Naive thymus-derived CD4-positive, alpha-beta T cell (primary cell): Measurements from ENCODE around the gene BCL2L13. TPM values are rescaled to one million over a fixed set of nuclear protein-coding genes. Genes with fewer than 3 reads are reported as not detected.
"Not testable (repeated sequence)": the region's sequence is repeated elsewhere in the genome, so short reads cannot be mapped to it uniquely, and the experiment has no call there.

ENCODE experiments used
- ATAC-seq: fragments of 150-1000 bp; cut with Tn5 transposase; 2 replicates; pipeline ENCODE4 v1.10.0; 2021; ENCODE audit warnings: mild to moderate bottlenecking, moderate library complexity
- CTCF ChIA-PET: fragments of 350-600 bp; sonication (Branson Sonifier 250); formaldehyde crosslinking; loops from one replicate; lab custom pipeline; 2021; ENCODE audit warnings: antibody characterized with exemption; lab: Charles Lee
- POLR2A ChIA-PET: fragments of 350-600 bp; sonication (Branson Sonifier 250); formaldehyde crosslinking; loops from one replicate; lab custom pipeline; 2021; ENCODE audit warnings: antibody characterized with exemption, inconsistent platforms; lab: Charles Lee
- DNase-seq, 9 donors: peaks; one replicate each; pipeline versions ENCODE4 v3.0.0 to v3.0.0-alpha.2; 2020 to 2022; ENCODE audit warnings: mixed read lengths in 1 of 9
- H3K27ac ChIP-seq: one replicate; pipeline ENCODE4 v1.7.0; 2013; ENCODE audit warnings: mild to moderate bottlenecking, low read depth, low read length, moderate library complexity
- H3K27me3 ChIP-seq, 2 donors: one replicate each; pipeline ENCODE4 v1.7.0; 2013; ENCODE audit warnings: low read length in 2 of 2, mild to moderate bottlenecking in 2 of 2, moderate library complexity in 2 of 2; ENCODE audit not compliant: control insufficient read depth in 2 of 2, insufficient read depth in 2 of 2
- H3K36me3 ChIP-seq, 3 experiments: 1 replicate in 2 of 3; 2 replicates in 1 of 3; pipeline ENCODE4 v1.7.0; 2013; ENCODE audit warnings: low read length in 3 of 3, mild to moderate bottlenecking in 3 of 3, moderate library complexity in 1 of 3; ENCODE audit not compliant: insufficient read depth in 3 of 3, control insufficient read depth in 2 of 3
- H3K4me1 ChIP-seq, 2 donors: one replicate each; pipeline ENCODE4 v1.7.0; 2013; ENCODE audit warnings: low read length in 2 of 2, mild to moderate bottlenecking in 2 of 2, moderate library complexity in 1 of 2; ENCODE audit not compliant: control insufficient read depth in 2 of 2, insufficient read depth in 2 of 2
- H3K4me3 ChIP-seq: 2 replicates; pipeline ENCODE4 v1.7.0; 2013; ENCODE audit warnings: mild to moderate bottlenecking, low read length
- H3K9me3 ChIP-seq, 3 experiments: 1 replicate in 2 of 3; 2 replicates in 1 of 3; pipeline ENCODE4 v1.7.0; 2013; ENCODE audit warnings: low read length in 3 of 3; ENCODE audit not compliant: control insufficient read depth in 2 of 3
- H3K27ac Mint-ChIP-seq, 9 donors: one replicate each; pipeline ENCODE4 v1.8.0; 2020 to 2022; ENCODE audit warnings: mixed read lengths in 9 of 9, mild to moderate bottlenecking in 8 of 9, moderate library complexity in 5 of 9, inconsistent platforms in 2 of 9
- H3K27me3 Mint-ChIP-seq, 5 donors: one replicate each; pipeline ENCODE4 v1.8.0; 2021 to 2022; ENCODE audit warnings: mixed read lengths in 5 of 5, mild to moderate bottlenecking in 1 of 5
- H3K36me3 Mint-ChIP-seq, 5 donors: one replicate each; pipeline ENCODE4 v1.8.0; 2020 to 2022; ENCODE audit warnings: mixed read lengths in 5 of 5, mild to moderate bottlenecking in 3 of 5, inconsistent platforms in 1 of 5
- H3K4me1 Mint-ChIP-seq, 7 donors: one replicate each; pipeline ENCODE4 v1.8.0; 2020 to 2022; ENCODE audit warnings: mixed read lengths in 7 of 7, mild to moderate bottlenecking in 3 of 7, inconsistent platforms in 1 of 7
- H3K4me3 Mint-ChIP-seq, 10 donors: one replicate each; pipeline ENCODE4 v1.8.0; 2020 to 2022; ENCODE audit warnings: mild to moderate bottlenecking in 10 of 10, mixed read lengths in 10 of 10, moderate library complexity in 6 of 10, inconsistent platforms in 2 of 10
- H3K9me3 Mint-ChIP-seq, 11 donors: one replicate each; pipeline ENCODE4 v1.8.0; 2020 to 2022; ENCODE audit warnings: mixed read lengths in 11 of 11, mild to moderate bottlenecking in 4 of 11, inconsistent platforms in 1 of 11, moderate library complexity in 1 of 11
- intact Hi-C, 2 donors: fragments of 100-400 bp; cut with micrococcal nuclease; formaldehyde crosslinking; loops; one replicate each; pipeline ENCODE4 v1.15.1; 2023
- polyA plus RNA-seq, 2 donors: library from polyadenylated mRNA; unstranded; fragments of 300-500 nt; fragmentation: Illumina TruSeq; gene quantifications; one replicate each; pipeline ENCODE4 v1.2.3, GENCODE V29; 2021
- total RNA-seq, 6 experiments: library from RNA in 5 of 6; stranded (reverse) in 5 of 6; gene quantifications; 1 replicate in 5 of 6; 2 replicates in 1 of 6; pipeline ENCODE4 v1.2.3 and lab custom pipeline; 2021 to 2026

Gene BCL2L13
- total and polyA plus RNA-seq, 7 experiments from 2014 or later = 21.9 to 48.0 (median 33.0) TPM

- Histone ChIP-seq H3K27ac (no peak overlapping the region), H3K27me3 (no peaks in the 10 kb centered on the region), H3K4me3 (no peak overlapping the region), H3K9me3 (no peaks in the 10 kb centered on the region), H3K4me1 (no peaks in the 10 kb centered on the region), H3K36me3 (no peaks in the 10 kb centered on the region)
- DNase-seq (no peak), ATAC-seq (no peak)
- H3K27me3 Mint-ChIP-seq = peaks cover 0 to 17% (median 0%) of the 10 kb centered on the region in 5 donors
- H3K4me1 Mint-ChIP-seq = peaks cover 11 to 49% (median 35%) of the 10 kb centered on the region in 7 donors
- H3K9me3 Mint-ChIP-seq = no peaks in the 10 kb centered on the region
- peak overlapping the region in 1 of 10 donors; percentile 19 for H3K4me3 Mint-ChIP-seq
- intact Hi-C loops = no loop called here
- CTCF ChIA-PET = no interaction called here
- H3K36me3 Mint-ChIP-seq = peaks cover 0 to 3% (median 0%) of the 10 kb centered on the region in 5 donors
- POLR2A ChIA-PET = no interaction called here
- peak overlapping the region in 3 of 9 donors; percentile 21 to 73 (median 56) for H3K27ac Mint-ChIP-seq
Measured at GRCh38 chr22:17761138-17761488, 122.6 kb downstream of the BCL2L13 start.

DNA sequence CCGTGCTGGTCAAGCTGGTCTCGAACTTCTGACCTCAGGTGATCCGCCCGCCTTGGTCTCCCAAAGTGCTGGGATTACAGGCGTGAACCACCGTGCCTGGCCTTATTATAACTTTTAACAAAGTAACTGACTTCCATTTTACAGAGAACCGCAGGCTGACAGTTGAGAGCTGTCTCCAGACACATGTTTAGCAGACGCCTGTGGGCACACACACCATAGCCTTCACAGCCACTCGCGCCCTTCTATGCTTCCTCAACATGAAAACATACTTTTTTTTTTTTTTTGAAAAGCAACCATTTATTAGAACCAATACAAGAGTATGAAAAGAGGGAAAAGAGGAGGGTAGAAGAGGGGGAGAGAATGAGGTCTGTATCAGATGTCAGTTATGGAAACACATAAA lies 124.9 kb downstream of the BCL2L13 start:
- POLR2A ChIA-PET = interaction anchor here (0.8 kb wide), 1 partner anchor 9 kb away, joined by 4 read pairs; no protein-coding TSS in a partner anchor
- H3K27ac ChIP-seq, H3K4me3 ChIP-seq, intact Hi-C loops, H3K36me3 Mint-ChIP-seq, H3K9me3 ChIP-seq, H3K36me3 ChIP-seq, DNase-seq, CTCF ChIA-PET, ATAC-seq, H3K4me3 Mint-ChIP-seq, H3K9me3 Mint-ChIP-seq, H3K27me3 ChIP-seq: not testable (repeated sequence)
- H3K27ac Mint-ChIP-seq = peak overlapping the region in 3 of 9 donors; percentile 13 to 63 (median 52)
- peaks cover 0 to 23% (median 0%) of the 10 kb centered on the region in 5 donors for H3K27me3 Mint-ChIP-seq
- peaks cover 20 to 60% (median 46%) of the 10 kb centered on the region in 7 donors for H3K4me1 Mint-ChIP-seq
- peaks cover 11% of the 10 kb centered on the region in 2 donors for H3K4me1 ChIP-seq

DNA sequence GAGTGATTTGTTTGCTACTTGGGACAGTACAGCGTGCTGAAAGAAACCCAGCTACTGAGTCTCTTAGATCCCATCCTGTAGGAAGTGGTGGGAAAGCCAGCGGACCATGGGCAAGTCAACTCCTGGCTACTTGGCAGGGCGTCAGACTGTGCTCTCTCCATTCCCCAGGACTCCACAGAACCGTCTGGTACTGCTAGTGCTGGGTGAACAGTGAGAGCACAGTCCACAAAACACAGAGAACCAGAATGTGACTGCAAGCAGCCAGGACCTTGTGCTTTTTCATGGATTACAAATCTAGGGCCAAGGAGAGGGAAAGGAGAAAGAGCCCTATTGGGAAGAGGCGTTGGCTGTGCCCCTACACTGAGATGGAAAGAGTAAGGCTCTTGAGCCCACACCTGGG lies 125.5 kb downstream of the BCL2L13 start:
- Mint-ChIP-seq H3K9me3 (no peaks in the 10 kb centered on the region), H3K27me3 (peaks cover 0 to 23% (median 0%) of the 10 kb centered on the region in 5 donors), H3K27ac (peak overlapping the region in 6 of 9 donors; percentile 7 to 68 (median 14)), H3K4me1 (peaks cover 20 to 56% (median 46%) of the 10 kb centered on the region in 7 donors), H3K4me3 (peak overlapping the region in 2 of 10 donors; percentile 20 to 24), H3K36me3 (peaks cover 0 to 5% (median 0%) of the 10 kb centered on the region in 5 donors)
- ATAC-seq (no peak), DNase-seq (no peak)
- Histone ChIP-seq H3K27me3 (no peaks in the 10 kb centered on the region), H3K36me3 (no peaks in the 10 kb centered on the region), H3K4me1 (peaks cover 11% of the 10 kb centered on the region in 2 donors), H3K27ac (no peak overlapping the region), H3K9me3 (no peaks in the 10 kb centered on the region), H3K4me3 (no peak overlapping the region)
- intact Hi-C loops = no loop called here
- CTCF ChIA-PET = no interaction called here
- POLR2A ChIA-PET = no interaction called here

DNA sequence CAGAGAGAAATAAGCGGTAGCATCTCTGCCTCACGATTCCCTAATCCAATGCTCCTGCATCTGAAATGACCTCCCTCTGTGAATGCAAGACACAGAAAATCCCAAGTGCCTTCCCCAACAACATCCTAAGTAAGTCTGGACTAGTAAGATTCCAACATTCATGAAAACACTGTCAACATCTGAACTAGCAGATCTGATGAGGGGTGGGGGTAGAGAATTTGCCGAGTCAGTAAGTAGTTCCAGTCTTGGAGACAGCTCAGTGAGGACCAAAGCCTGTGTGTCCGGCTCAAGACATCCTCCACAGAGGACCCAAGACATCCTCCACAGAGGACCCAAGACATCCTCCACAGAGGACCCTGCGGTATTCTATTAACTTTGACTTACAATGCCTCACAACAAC lies 126.3 kb downstream of the BCL2L13 start:
- H3K27ac ChIP-seq, ATAC-seq, H3K9me3 Mint-ChIP-seq, H3K9me3 ChIP-seq, H3K36me3 ChIP-seq, DNase-seq, H3K27me3 ChIP-seq, H3K36me3 Mint-ChIP-seq, intact Hi-C loops, CTCF ChIA-PET, H3K4me3 ChIP-seq: not testable (repeated sequence)
- peaks cover 11% of the 10 kb centered on the region in 2 donors for H3K4me1 ChIP-seq
- peak overlapping the region in 1 of 10 donors; percentile 20 for H3K4me3 Mint-ChIP-seq
- POLR2A ChIA-PET = interaction anchor here (1.2 kb wide), 1 partner anchor 10 kb away, joined by 3 read pairs; the partner anchor contains the start of gene BID
- H3K4me1 Mint-ChIP-seq = peaks cover 20 to 61% (median 47%) of the 10 kb centered on the region in 7 donors
- H3K27ac Mint-ChIP-seq = peak overlapping the region in 6 of 9 donors; percentile 3 to 68 (median 28)
- peaks cover 0 to 23% (median 0%) of the 10 kb centered on the region in 5 donors for H3K27me3 Mint-ChIP-seq

GRCh38 chr22:17767233-17768065 lies 128.9 kb downstream of the BCL2L13 start:
- intact Hi-C loops = loop anchor here in 1 of 2 donors (1.0 kb wide), 2 partner anchors 10 to 18 kb away; no protein-coding TSS in a partner anchor
- H3K36me3 Mint-ChIP-seq = peaks cover 0 to 7% (median 0%) of the 10 kb centered on the region in 5 donors
- H3K27me3 ChIP-seq = no peaks in the 10 kb centered on the region
- no peaks in the 10 kb centered on the region for H3K36me3 ChIP-seq
- H3K4me3 Mint-ChIP-seq = peak overlapping the region; percentile 55 to 78 (median 70)
- no peaks in the 10 kb centered on the region for H3K9me3 ChIP-seq
- peak overlapping the region; percentile 6 for H3K27ac ChIP-seq
- CTCF ChIA-PET = interaction anchor here (0.6 to 1.1 kb wide), 3 partner anchors 8 to 693 kb away, joined by 3 to 4 read pairs (median 4); no protein-coding TSS in a partner anchor
- DNase-seq = peak in 5 of 9 donors; percentile 32 to 58 (median 45)
- ATAC-seq = peak; percentile 64
- peaks cover 34 to 66% (median 51%) of the 10 kb centered on the region in 7 donors for H3K4me1 Mint-ChIP-seq
- peaks cover 11 to 26% of the 10 kb centered on the region in 2 donors for H3K4me1 ChIP-seq
- POLR2A ChIA-PET = interaction anchor here (0.6 kb wide), 1 partner anchor 10 kb away, joined by 3 read pairs; no protein-coding TSS in a partner anchor
- peaks cover 0 to 27% (median 0%) of the 10 kb centered on the region in 5 donors for H3K27me3 Mint-ChIP-seq
- peak overlapping the region; percentile 14 for H3K4me3 ChIP-seq
- H3K9me3 Mint-ChIP-seq = no peaks in the 10 kb centered on the region
- H3K27ac Mint-ChIP-seq = peak overlapping the region; percentile 13 to 94 (median 83)

GRCh38 chr22:17769013-17769715 lies 130.6 kb downstream of the BCL2L13 start:
- Histone ChIP-seq H3K9me3 (no peaks in the 10 kb centered on the region), H3K27ac (no peak overlapping the region), H3K4me1 (peaks cover 23 to 37% of the 10 kb centered on the region in 2 donors), H3K27me3 (no peaks in the 10 kb centered on the region), H3K4me3 (no peak overlapping the region), H3K36me3 (no peaks in the 10 kb centered on the region)
- Mint-ChIP-seq H3K27ac (peak overlapping the region in 1 of 9 donors; percentile 80), H3K36me3 (peaks cover 0 to 10% (median 0%) of the 10 kb centered on the region in 5 donors), H3K4me3 (peak overlapping the region in 2 of 10 donors; percentile 12 to 20), H3K4me1 (peaks cover 44 to 71% (median 52%) of the 10 kb centered on the region in 7 donors), H3K27me3 (peaks cover 0 to 23% (median 0%) of the 10 kb centered on the region in 5 donors), H3K9me3 (no peaks in the 10 kb centered on the region)
- ChIA-PET POLR2A (interaction anchor here (1.0 to 1.9 kb wide), 2 partner anchors 10 to 15 kb away, joined by 3 to 9 read pairs; no protein-coding TSS in a partner anchor), CTCF (interaction anchor here (0.7 to 1.7 kb wide), 2 partner anchors 16 to 220 kb away, joined by 5 to 8 read pairs; no protein-coding TSS in a partner anchor)
- intact Hi-C loops = no loop called here
- no peak for ATAC-seq
- no peak for DNase-seq
